Ramos (cell line): Measurements from ENCODE around the gene CENPP.

Source experiments
- in situ Hi-C: fragments of 300-500 bp; cut with MboI; formaldehyde crosslinking; loops from one replicate; pipeline ENCODE4 v1.14.3; 2022; ENCODE audit warnings: low sequenced_read_pairs; ENCODE audit not compliant: unreplicated experiment

Gene CENPP

GRCh38 chr9:92463387-92463786 is 137.6 kb downstream of the CENPP start:
- in situ Hi-C loops: no loop called here

GRCh38 chr9:92463984-92464383 is 138.2 kb downstream of the CENPP start:
- in situ Hi-C loops: no loop called here

- in situ Hi-C loops: no loop called here
Observed at GRCh38 chr9:92467041-92467440, 141.3 kb downstream of the CENPP start.

- in situ Hi-C loops: no loop called here
Observed at GRCh38 chr9:92467511-92467910, 141.8 kb downstream of the CENPP start.

GRCh38 chr9:92468206-92468605 is 142.5 kb downstream of the CENPP start:
- in situ Hi-C loops: no loop called here

- in situ Hi-C loops: no loop called here
Observed at GRCh38 chr9:92474587-92474986, 148.8 kb downstream of the CENPP start.

GRCh38 chr9:92476962-92477361 is 151.2 kb downstream of the CENPP start:
- in situ Hi-C loops: no loop called here

GRCh38 chr9:92478783-92479182 is 153.0 kb downstream of the CENPP start:
- in situ Hi-C loops: no loop called here

- in situ Hi-C loops: no loop called here
Observed at GRCh38 chr9:92479346-92479745, 153.6 kb downstream of the CENPP start.

- in situ Hi-C loops: no loop called here
Observed at GRCh38 chr9:92480291-92480771, 154.6 kb downstream of the CENPP start.

GRCh38 chr9:92480986-92481633 is 155.4 kb downstream of the CENPP start:
- in situ Hi-C loops: no loop called here

- in situ Hi-C loops: no loop called here
Observed at GRCh38 chr9:92482329-92482728, 156.6 kb downstream of the CENPP start, which contains the start of gene ASPN. Gene ASPN, minus strand, starts transcription at chr9:92482506.

GRCh38 chr9:92482805-92483204 is 157.1 kb downstream of the CENPP start:
- in situ Hi-C loops: no loop called here

GRCh38 chr9:92483627-92484545 is 158.1 kb downstream of the CENPP start:
- in situ Hi-C loops: no loop called here

GRCh38 chr9:92484563-92484962 is 158.8 kb downstream of the CENPP start:
- in situ Hi-C loops: no loop called here

- in situ Hi-C loops: no loop called here
Observed at GRCh38 chr9:92486371-92486770, 160.6 kb downstream of the CENPP start.

GRCh38 chr9:92488681-92489550 is 163.2 kb downstream of the CENPP start:
- in situ Hi-C loops: no loop called here

GRCh38 chr9:92492781-92493401 is 167.1 kb downstream of the CENPP start:
- in situ Hi-C loops: no loop called here

GRCh38 chr9:92493749-92494387 is 168.1 kb downstream of the CENPP start:
- in situ Hi-C loops: no loop called here
